ENCODE measurements around the gene SIPA1L2.

SIPA1L2 gene

GRCh38 chr1:232630047-232630893 lies at the start of gene SIPA1L2:
SIPA1L2 (minus strand) TSS chr1:232630133; CDS start chr1:232515339, 114,794 bp downstream.
- DNase-seq, result peak; percentile 91

DNA sequence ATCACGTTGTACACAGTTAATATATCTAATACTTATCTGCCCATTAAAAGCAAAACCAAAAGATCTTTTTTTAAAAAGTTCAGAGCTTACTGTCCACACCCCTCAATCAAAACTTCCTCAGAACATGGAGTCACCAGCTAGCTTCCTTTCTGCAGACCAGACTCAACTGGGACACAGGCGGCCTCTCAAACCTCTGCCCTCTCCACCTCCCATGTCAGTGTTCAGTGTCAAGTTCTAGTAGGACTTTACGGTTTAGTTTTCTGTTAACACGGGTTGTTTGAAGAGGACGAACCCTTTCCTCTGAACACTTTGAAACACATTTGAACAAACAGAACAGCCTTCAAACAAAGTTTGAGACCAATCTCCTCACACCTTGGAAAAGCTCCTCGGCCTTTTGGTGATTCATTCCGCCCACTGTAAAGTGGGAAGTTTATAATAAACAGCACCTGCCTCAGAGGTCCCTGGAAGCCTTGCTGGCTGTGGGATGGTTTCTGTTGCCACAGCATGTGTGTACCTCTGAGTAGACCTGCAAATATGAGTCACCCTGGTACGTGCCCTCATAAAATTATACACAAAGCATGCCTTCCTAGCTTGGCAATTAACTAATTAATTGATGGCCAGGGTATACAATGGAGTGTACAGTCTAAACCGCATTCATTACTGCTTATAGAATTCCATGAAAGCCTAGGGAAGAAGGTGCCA lies 48.4 kb upstream of the SIPA1L2 start:
- no peak for DNase-seq

DNA sequence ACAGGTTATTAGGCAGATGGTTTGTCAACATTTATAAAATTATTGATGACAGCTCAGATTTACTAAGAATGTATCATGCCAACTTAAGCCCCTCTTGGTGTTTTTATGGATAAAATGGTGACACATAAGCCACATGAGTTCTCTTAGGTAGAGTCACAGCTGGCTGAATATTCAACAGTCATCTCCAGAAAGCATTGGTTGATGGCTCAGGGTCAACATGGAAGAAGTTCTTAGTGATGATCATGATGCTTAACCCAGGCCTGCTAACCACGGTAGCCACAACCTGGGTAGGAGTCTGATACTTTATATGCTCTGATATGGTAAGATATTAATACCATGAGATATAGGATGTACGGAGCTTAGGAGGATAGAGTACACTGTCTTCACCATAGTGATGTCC lies 46.4 kb upstream of the SIPA1L2 start:
- no peak for DNase-seq

DNA sequence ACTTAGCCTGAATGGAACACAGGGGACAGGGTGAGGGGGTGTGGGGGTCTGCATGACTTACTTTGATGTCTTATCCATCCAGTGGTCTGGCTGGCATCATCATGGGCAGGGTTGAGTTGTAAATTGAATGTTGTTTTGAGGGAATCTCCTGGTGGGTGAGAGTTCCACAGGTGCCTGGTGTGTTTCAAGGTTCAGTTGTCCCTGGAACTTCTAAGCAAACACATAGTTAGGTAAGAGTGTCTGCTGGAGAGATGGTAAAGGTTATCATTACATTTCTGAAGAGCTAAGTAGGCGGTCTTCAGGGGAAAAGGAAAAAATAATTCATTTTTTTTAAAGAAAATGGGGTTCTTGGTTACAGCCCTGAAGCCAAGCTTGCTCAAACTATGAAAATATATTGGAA lies 46.0 kb upstream of the SIPA1L2 start:
- DNase-seq, result no peak

DNA sequence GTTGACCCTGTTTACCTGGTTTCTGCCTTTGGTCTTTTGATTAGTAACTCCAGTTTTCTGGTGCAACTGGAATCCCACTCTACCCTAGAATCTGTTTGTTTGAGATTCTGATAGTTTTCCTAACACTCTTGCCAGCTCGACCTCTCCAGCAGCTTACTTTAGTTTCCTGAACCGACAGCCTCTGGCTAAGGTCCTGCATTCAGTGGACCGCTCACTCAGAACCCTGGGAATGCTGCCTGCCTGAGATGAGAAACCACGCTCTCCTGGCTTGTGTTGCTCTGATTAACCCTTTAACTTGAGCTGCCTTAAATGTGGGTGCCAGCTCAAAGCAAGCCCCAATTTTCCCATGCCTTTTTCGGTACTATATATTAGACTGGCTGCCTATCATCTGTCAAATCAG lies 45.3 kb upstream of the SIPA1L2 start:
- DNase-seq, result no peak

DNA sequence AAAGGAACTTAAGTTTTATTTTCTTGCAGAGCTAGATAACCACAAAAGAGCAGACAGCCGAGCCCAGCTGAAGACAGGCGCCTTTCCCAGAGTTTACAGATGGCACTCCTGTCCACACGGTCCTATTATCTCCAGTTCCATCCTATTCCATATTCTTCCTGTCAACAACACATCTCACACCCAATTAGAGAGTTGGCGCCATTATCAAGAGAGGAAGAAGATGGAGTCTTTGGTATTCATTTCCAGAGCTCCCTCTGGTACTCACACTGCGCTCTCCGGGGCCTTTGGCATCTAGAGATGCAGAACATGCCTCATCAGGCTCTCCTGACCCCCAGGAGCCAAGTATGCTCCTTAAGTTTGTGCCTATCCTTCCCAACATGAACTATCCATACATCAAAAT lies 43.3 kb upstream of the SIPA1L2 start:
- DNase-seq, result no peak

DNA sequence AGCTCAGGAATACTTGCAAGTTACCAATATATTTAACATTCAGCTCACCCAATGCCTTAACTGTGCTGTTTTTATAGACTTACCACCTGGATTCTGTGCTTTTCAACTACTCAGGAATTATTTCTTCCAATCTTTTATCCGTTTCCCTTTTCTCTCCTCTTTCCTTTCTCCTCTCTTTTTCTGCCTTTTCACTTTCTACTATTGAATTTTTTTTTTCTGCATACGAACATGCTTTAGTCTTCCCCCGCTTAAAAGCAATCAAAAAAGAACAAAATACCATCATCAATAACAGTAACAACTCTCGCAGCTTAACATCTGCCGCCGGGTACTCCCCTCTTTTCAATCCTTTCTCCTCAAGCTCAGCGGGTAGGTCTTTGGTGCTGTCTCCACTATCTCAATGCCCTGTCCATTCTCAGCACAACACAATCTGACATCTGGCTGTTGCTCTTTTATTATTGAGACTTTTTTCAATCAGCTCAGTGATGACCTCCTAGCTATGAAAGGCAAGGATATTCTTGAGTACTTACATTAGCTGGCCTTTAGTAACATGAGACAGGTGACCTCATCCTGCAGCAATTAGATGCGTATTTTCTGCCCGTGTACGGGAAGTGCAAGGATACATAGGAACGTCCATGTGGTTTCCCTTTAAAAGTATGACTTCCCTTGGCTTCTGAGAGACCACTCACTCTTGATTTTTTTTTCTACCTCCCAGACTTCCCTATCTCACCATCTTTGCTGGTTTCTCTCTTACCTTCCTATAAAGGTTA lies 40.2 kb upstream of the SIPA1L2 start:
- no peak for DNase-seq

- DNase-seq, result no peak
Measured at GRCh38 chr1:232667778-232668165, 37.8 kb upstream of the SIPA1L2 start.

DNA sequence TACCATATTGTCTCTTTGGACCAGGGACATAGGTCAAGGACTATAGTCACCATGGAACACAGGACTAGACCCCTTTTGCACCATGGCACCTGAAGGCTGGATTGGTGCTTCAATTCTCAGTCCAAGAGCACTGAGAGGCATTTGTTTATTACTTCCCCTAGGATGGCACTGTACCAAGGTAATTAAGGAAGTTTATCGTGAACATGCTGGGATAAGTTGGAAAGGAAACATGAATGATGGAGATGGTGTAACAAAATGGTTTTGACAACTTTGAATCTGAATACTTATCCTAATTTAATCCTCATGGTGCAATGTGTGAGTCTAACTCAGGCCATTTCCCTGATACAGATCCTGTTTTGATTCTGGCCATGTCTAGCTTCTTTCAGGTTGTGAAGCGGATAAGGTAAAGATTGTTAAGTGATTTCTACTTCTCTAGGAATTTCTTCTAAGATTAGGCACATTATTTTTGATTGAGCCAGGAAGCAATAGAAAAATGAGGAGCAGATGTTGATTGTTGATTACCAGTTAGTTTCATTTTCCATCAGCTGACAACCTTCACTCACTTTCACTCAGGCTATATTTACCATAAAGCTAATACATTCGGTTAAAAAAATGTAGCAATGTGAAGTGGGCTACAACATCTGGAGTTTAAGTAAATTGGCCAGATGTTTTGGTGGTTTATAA lies 37.3 kb upstream of the SIPA1L2 start:
- DNase-seq, result no peak

DNA sequence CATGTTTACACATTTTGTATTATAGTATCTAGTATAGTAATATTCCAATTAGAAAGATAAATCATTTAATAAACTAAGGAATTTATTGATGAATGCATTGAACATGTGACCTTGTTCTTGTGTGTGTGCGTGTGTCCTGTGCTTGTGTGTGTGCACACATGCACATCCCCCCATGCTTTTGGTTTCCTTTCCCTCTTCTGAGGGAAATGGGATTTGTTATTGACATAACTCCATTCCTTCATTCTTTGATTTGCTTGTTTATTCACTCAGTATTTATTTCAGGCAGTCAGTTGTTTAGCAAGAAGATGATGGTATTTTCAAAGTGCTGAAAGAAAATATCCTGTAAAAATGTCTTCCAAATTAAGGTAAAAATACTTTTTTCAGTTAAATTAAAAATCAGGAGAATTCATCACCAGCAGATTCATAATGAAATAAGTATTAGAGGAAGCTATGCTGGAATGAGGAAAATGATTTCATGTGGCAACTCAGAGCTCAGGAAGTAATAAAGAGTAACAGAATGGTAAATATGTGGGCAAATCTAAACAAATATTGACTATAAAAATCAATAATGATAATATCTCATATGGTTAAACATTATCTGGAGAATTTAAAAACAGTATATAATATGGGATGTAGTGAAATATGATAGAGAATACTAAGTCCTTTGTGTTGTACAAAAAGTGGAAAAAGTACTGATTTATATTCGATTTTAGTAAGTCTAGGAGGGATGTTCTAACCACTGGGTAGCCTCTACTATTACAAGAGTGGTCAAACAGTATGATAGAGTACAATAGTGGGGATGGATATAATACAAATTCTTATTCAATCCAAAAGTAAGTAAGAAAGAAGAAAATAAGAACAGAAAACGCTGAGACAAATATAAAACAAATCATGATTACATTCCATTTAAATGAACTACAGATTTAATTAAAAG lies 35.2 kb upstream of the SIPA1L2 start:
- no peak for DNase-seq

GRCh38 chr1:232662910-232663309 lies 33.0 kb upstream of the SIPA1L2 start:
- DNase-seq, result no peak

GRCh38 chr1:232658386-232658785 lies 28.5 kb upstream of the SIPA1L2 start:
- DNase-seq, result no peak

DNA sequence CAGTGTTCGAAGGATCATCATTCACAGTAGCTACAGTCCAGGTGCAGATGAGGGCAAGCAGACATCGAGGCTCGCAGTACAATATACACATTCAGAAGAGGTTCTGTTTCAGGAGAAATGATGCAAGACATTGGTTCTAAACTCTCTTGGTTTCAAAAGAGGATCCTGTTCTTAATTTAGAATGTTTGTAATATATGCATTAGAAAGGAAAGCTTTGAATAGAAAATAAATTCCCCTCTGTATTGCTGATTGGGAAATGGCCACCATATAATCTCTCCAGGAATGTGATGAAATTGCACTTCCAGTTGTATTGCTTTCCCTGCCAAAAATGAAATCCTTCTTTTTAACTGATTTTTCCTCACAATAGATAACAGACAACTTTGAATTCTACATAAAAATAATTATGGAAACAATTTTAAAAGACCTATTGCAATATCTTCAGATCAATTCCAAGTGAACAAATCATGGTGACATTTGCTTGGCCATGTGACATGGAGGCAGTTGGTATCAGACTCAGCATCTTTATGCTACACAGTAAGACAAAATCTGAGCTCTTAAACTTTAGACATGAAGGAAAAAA lies 27.6 kb upstream of the SIPA1L2 start:
- no peak for DNase-seq

DNA sequence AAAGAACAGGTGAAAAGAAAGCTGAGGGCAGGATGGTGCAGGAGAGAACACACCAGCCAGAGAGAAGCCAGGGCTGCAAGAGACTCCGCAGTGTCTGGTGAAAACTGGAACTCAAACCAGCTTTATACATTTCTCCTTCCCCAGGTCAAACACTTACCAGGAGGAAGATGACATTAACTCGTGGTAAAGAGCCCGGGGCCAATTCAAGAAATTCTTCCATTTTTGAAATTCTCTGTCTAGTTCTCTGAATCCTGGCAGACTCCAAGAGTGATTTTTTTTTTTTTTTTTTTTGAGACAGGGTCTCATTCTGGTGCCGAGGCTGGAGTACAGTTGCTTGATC lies 25.8 kb upstream of the SIPA1L2 start:
- DNase-seq, result no peak

DNA sequence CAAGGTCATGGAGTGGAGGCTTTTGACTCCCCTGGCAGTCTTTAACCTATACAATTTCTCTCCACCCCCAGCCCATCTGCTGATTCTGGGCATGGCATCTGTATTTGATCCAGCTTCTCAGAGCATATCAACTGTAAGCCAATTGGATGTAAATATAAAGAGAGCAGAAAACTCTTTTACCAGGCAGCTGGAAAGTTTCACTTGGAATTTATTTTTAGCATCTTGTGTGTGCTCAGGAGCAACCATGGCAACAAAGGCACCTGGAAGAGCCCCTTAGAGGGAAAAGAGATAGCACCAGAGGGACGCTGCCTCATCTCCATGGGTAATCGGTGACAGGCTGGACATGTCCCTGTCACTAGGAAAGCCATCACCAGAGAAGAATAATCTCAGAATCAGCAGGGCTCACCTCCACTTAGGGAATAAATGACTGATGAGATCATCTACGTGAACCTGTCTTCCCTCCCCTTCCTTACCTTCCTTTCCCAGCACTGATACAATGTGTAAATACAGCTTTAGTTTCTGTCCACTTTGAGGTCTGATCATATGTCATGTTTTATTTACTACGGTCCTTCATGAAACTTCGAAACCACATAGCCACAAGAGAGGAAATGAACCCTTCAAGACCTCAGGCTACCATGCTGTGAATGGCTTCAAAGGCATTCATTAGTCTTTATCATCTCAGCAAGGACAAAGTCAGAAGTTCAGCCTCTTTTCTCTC lies 25.3 kb upstream of the SIPA1L2 start:
- DNase-seq, result no peak

- no peak for DNase-seq
Measured at GRCh38 chr1:232653789-232654188, 23.9 kb upstream of the SIPA1L2 start.

DNA sequence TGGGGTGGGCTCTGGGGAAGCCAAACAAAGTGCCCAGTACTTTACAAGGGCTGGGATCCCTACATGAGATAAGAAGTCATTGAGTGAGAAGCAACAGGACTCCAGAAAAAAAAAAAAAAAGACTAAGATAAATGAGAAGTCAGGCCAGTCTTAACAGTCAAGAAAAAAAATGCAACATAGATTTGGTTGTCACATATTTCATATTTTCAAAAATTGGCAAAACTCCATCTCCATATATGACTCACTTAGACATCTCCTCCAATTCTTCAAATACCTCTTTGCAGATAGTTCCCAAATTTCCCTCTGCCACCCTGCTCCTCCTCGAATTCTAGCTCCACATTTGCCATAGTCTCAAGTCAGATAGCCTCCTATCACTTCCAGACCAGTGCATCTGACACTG lies 20.9 kb upstream of the SIPA1L2 start:
- DNase-seq, result no peak

DNA sequence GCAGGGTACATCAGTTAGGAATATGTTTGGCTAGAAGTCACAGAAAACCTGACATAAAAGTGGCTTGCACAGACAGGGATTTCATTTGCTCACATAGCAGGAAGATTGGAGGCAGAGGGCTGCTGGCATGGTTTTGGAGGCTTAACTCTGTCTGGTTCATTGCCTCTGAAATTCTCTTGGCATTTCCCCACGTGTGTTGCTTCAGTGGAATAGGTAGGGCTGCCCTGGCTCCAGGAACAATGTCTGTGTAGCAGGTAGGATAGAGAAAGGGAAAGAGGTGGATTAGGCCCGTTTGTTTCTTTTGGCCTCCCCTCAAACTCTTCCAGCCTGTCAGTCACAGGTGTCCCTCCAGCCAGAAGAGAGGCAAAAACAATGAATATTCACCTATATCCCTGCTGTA lies 20.5 kb upstream of the SIPA1L2 start:
- no peak for DNase-seq

DNA sequence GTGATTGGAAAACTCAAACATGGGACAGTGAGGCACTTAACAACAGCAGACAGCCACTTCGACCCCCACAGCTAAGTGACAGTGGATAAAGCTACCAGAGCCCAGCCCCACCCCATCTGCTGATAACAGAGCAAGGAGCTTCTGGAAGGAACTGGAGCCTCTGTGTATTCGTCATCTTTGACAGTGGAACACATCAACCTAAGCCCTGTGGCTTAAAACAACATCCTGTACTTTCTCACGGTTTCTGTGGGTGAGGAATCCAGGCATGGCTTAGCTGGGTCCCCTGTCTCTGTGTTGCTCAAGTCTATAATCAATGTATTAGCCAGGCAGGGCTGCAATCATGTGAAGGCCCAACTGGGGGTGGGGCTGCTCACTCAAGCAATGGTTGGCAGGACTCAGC lies 18.4 kb upstream of the SIPA1L2 start:
- no peak for DNase-seq

GRCh38 chr1:232644209-232644608 lies 14.3 kb upstream of the SIPA1L2 start:
- no peak for DNase-seq

DNA sequence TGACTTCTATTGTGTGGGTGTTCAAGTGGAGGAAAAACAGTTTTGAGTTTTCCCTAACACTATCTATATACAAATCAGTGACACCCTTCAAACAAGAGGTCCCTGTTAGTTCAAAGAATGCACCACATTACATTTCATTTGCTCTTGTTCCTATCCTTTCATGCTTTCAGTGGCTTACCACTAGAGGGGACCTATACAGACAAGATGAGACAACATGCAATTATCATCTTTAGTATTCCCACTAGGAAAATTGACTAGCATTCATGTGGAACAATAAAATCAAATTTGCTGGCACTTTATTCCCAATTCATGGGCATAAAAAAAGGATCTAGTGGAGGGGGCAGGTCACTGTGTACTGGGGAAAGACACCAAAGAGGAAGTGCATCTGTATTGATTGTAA lies 13.3 kb upstream of the SIPA1L2 start:
- no peak for DNase-seq
